HG02610 (cell line): ENCODE results near the gene ESR1.
A peak's percentile ranks its signal among the peaks of the same experiment; 100 is the strongest.
"Not testable (repeated sequence)": the region's sequence is repeated elsewhere in the genome, so short reads cannot be mapped to it uniquely, and the experiment has no call there.

Experiments
- ATAC-seq: cut with Tn5 transposase; IDR thresholded peaks from one replicate; pipeline ENCODE4 v1.9.1; 2021; ENCODE audit warnings: mild to moderate bottlenecking, moderate library complexity; ENCODE audit not compliant: unreplicated experiment

ESR1 gene

DNA sequence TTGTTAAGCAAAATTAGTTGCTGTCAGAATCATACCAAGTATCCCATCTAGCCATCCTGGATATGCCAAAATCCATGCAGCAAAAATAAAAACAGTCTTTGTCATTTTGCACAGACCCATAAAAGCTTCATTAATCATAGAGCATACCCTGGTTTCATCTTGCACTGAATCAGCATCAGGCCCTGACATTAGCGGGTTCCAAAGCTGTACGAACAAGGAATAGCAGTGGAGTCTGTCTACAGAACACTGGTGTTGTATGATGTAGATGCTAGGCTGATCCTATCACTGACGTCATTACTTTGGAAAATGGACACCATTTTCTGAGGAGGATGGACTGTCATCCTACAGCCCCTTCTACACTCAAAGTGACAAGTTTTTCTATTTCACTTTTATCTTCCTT, 315.6 kb downstream of the ESR1 start:
- no peak for ATAC-seq

DNA sequence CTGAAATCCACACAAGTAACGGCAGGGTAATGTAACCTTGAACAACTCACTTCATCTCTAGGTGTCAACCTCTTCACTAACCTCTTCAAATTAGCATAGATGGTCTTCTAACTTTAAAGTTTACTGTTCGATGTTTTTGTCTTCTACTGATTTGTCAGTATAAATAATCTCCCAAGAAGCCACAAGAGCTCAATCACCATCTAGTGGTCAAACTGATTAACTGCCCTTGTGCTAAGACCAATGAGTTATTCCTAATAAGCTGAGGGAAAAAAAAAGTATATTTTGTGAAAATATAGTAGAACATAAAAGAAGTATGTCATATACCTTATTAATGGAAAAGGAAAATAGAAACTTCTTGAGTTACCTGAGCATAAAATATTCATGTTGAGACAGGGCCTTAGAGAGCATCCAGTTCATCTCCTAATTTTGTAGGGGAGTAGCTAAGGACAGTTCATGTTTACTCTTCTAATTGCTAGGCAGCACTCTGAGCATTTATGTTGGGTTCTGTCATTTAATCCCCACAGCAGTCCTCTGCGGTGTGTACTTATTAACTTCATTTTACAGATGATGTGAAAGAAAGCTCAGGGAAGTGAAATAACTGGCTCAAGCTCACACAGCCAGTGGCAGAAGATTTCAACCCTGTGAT, 317.1 kb downstream of the ESR1 start:
- ATAC-seq: peak; percentile 67

DNA sequence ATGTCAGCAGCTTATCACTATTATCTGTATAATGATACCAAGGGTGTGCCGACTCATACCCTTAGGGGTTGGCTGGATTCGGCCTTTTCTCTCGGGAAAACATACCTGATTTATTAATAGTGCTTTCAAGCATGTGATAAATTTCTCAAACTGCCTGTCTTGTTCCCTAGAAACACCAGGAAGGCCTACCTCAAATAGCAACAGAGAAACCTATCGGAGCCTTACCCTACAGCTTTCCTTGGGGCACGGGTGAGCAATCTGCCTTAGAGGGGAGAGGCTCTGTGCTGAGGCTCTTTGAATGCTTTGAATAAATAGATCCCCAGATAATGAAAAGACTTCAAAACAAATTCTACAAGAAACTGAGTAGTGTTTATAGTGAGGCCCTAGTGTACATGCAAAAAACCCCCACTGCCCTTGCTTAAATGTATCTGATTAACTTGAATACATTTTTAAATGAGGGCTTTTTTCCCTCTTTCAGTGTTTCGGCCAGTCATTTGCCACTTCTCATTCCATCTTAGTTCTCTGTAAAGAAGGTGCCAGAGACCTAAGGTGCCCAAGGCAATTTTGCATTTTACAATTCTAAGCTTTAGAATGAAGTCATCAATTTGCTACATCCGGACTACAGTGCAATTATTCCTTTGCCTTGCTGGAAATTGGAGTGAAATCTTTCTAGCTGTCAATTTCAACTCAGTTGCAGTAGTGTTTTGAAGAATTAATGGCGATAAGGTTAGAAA, 320.1 kb downstream of the ESR1 start:
- no peak for ATAC-seq

DNA sequence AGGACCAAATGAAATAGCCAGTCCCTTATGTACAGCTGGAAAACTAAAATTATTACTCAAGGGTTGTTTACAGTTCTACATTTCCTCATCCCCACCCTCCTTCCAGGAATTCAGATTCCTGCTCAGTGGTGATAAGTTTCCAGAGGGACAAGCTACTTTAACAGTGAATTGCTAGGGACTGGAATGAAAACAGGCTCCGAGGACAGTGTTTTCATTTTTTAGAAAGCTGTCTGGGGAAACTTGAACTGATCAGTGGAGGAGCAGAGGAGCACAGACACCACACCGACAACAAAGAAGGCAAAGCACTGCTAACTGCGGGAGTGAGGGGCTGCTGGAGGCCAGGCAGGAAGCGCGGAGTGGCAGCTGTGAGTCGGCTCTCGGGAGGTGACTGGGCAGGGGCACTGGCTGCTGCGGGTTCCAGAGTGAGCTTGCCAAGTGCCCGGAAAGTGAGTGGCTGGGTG, 322.2 kb downstream of the ESR1 start:
- ATAC-seq: no peak

DNA sequence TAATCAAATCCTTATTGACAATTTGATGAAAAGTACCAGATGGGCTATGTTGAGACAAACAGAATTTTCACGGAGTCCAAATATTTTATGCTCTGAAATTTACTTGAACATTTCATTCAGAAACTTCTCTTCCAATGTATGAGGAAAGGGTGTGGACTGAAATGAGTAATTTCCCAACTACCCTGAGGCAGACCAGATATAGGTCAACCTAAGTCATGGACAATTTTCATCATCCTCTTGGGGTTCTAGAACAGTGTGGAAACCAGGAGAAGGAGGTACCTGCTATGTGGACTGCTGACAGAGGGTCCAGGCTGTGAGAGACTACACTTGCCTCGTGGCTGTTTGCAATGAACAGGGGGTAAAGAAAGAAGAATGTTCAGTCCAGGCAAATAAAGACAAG, 323.0 kb downstream of the ESR1 start:
- no peak for ATAC-seq

DNA sequence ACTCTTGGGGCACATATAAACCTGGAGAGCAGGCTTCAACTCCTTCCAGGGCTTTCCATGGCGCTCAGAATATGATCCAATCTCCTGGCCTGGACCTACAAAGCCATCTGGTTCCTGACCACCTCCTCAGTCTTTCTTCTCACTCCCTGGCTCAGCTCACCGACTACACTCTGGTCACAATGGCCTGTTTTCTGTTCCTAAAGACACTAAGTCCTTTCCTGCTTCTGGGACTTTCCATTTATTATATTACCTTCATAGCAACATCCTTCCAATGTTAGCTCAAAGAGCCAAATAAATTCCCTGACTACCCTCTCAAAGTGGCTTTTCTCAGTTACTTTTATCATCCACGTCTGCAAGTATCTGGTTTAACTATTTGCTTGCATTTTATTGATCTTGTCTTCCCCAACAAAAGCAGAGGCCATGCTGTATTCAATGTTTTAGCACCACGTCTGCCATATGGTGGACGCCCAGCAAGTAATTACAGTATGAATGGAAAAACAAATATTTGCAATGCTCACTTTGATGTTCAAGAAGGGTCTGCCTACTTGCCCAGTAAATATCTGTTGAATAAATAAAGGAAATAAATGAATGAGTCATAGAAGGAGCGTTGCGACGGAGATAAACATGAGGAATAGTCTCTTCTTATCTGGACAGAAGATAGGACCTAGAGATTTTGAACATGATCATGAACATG, 328.4 kb downstream of the ESR1 start:
- ATAC-seq: no peak

DNA sequence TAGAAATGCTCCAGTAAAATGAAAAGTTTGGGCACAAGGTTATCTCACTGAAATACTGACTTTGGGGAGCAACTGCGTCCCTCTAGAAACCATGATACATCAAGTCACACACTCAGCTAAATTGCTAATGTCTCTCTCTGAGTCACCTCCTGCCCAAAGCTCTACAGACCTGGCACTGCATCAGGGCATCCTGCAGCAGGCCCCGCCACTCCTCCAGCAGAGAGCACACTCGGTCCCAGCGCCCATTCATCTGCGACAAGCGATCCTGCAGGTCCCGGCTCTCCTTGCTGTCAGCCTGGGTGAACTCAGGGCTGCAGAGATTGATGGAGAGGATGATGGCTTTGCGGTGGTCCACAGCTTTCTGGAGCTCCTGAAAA, 329.0 kb downstream of the ESR1 start:
- ATAC-seq: no peak

DNA sequence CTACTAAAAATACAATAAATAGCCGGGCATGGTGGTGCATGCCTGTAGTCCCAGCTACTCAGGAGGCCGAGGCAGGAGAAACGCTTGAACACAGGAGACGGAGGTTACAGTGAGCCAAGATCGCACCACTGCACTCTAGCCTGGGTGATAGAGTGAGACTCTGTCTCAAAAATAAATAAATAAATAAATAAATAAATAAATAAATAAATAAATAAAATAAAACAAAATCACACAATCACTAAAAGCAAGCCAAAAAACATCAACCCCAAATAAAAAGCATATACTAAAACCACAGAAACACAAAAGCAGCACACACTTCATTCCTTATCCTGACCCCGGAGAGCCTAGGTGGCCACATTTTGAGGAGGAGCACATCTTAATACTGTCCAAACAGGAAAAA, 330.9 kb downstream of the ESR1 start:
- not testable (repeated sequence) for ATAC-seq

DNA sequence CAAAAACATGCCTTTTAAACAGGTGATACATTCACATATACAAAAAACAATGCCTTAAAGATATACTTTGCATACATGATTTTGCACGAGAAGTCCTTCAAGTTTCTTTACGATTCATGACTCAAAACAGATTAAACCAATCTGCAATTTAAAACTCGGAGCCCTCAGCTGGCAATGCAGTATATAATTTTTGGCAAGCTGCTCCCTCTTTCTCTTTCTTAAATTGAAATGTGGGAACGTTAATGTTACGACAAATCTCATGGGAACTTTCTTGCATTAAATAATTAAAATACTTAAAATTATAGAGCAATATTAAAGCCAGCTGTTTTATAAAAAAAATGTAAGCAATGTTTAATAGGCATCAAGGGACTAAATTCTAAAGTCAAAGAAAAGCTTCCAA, 334.6 kb downstream of the ESR1 start:
- no peak for ATAC-seq

DNA sequence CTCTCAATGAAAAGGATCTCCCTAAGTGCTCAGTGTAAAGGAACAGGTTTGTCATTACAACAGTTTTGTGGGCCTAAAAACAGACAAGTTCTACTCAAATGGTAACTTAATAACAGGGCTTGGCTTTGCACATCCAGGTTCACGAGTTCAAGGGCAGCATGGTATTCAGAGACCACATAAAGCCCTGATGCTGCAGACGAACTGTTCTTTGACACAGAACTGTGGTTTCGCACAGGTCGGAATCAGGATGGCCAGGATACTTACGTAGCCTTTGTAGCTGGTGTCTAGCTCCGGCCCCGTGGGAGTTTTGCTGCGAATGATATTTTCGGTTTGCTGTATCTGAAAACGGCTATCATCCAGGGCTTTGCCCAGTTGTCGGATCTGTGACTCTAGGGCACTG, 335.9 kb downstream of the ESR1 start:
- no peak for ATAC-seq

DNA sequence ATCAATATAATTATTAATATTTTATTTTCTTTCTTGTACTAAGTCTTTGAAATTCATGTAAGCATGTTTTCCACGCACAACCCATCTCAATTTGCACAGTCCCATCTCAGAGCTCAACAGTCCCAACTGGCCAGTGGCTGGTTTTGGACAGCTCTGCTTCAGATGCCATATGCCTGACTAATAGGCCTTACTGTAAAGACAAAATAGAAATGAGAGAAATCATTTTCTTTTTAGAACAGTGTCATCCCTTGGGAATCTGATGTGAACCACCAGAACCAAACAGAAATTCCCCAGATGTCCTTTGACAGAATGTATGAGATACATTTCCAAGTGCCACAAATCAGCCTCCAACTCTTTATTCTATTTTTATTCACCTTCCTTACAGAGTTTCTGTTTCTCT, 338.9 kb downstream of the ESR1 start:
- ATAC-seq: no peak

DNA sequence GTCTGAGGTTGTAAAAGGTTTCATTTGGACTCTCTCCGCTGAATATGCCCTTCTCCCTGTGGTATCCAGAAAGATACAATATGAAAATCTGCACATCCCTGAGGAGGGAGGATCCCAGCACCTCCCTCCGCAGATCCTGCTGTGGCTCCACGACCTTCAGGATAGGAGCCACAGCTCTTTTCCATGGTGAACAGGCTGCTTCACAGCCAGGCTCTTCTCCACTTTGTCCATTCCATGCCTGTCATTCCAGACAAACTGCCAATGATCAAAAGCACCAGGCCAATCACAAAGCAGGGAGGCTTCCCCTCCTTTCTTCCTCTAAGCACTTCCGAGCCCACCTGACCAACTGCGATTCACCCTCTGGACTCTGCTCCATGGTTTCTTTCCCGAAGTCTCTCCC, 339.8 kb downstream of the ESR1 start:
- no peak for ATAC-seq

DNA sequence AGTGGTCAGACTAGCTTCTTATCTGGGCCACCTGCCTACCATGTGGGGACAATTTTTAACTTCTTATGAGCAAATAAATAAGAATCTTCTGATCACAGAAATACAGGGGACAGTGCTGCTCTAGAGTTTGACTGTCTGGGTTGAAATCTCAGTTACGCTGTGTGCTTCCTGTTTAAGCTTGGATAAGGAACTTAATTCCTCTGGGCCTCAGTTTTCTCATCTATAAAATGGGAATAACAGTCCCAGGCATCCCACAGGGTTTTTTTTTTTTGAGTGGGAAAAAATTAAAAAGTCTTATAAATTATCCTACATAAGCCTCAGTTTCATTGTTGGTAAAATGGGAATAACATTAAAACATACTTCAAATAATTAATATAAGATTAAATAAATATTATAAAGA, 340.9 kb downstream of the ESR1 start:
- no peak for ATAC-seq

DNA sequence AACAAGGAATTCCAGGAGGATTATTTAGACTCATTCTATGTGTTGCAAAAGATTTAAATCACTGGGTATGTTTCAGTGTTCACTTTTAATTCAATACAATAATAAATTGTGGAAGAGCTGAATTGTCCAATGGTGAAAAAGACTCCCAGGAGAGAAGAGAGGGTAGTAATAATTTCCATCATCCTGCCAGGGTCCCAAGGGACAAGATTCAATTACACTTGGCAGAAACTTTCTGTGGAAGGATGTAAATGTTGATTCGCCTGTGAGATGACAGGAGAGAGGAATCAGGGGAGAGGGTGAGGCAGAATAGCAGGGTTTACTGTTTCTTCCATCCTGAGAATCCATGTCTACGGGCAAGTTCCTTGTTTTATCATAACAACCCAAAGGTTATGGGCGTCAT, 342.7 kb downstream of the ESR1 start:
- ATAC-seq: no peak

DNA sequence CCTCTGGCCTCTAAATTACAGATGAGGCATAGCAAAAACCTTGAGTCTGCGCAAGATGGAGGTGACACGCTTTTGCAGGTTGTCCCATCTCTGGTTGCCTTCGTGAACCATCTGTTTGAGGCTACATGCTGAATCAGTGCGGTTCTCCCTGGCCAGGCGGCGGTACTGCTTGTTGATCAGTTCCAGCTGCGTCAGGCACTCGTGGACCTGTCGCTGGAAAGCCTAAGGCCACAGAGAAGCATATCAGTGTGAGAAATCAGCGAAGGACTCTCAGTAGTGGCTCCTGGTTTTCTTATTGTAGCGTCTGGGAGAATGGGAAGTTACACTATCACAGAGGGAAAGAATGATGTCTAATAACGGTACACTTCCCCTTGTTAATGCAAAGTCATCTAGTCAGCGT, 344.4 kb downstream of the ESR1 start:
- ATAC-seq: no peak

DNA sequence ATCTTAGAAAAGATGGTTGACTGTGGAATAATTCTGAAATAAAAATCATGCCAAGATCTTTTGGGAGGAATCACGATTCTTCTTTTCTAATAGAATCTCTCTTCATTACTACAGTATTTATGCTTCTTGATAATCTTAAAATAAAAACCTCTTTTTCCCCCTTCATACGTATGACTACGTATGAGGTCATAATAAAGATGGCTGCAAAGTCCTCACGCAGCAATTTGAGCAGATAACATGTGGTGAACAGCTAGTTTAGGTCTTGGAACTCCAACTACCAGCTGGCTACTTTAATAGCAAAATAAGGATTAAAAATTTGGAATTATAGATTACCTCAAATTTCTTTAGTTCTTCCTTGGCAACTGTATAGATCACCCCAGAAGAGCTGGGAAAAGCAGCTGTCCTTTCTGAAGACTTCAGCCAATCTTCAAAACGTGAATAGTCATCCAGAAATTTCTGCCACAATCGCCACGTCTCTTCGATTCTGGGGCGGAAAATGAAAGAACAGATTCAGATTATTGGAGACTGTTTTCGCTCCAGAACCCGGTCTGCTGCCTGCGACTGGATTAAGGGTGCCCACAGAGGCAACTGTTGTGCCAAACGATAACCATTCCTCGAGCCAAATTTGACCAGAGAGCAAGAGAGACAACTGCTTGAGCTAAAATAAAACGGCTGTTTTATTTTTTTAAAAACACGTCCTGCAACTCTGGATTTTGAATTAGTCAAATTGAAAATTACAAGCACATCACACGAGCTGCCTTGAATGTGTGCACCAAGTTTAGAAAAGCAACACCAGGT, 347.3 kb downstream of the ESR1 start:
- ATAC-seq: no peak

DNA sequence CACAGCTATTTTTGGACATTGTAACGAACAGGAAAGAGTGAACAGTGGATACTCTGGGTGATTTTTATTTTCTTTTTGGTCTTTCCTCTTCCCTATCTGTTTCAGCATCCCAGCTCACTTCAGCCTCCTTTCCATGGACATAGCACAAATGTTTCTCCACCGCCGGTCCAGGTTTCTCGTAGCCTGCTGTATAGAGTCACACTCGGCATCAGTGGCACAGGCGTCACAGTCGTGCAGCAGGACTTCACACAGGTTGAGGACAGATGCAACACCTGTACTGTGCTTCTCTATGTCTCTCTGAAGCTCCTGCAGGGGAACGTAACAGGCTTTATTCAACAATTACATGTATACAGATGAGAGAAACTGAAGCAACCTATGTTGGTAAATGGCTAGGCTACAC, 348.3 kb downstream of the ESR1 start:
- no peak for ATAC-seq

DNA sequence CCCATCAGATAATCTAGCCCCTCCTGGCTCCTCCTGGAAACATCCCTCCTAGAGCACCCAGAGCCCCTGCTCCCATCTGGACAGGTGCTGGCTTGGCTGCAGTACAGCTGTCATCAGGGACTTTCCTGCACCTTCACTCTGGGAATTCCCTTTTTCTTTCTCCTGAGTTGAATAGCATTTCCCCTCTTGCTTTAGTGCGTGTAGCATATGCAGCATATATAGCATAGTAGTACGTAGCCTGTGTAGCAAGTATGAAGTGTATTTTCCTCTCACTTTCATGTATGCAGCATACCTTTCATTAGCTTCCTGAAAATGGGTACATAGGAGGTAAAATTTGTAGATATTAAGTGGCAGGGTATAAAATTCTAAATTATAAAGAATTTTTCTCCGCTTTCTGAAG, 352.9 kb downstream of the ESR1 start:
- peak; percentile 99 for ATAC-seq

DNA sequence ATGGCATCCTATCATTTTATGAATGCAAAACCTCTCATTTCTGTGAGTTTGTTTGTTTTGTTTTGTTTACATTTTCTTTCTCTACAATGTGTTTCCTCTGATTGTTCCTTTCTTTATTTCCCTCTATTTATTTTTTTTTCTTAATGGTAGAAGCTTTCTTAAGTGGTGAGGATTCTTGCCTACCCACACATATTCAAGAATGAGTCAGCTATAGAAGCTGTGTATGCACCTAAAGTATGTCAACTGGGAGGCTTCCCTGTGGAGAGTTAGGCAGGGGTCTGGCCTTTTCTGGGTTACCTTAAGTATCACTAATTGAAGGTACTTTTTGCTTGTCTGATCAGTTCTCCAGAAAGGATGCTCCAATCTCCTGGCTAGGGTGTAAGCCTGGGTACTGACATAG, 354.0 kb downstream of the ESR1 start:
- ATAC-seq: peak; percentile 52

DNA sequence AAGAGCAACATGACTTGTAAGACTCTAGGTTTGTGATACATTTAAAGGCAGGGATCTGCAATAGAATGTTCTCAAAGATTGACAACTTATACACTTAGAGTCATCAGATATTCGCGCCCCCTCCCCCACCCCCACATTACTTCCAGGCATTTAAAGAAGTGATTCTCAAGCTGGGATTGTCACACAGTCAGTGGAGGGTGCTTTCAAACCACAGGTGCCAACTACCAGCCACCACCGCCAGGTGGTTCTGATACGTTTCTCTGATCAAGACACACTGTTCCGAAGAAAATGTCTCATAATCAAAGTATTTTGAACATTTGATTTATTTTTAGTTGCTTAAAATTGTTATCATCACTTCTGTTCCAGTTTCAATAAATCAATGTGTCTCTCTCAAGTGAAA, 357.5 kb downstream of the ESR1 start:
- no peak for ATAC-seq

DNA sequence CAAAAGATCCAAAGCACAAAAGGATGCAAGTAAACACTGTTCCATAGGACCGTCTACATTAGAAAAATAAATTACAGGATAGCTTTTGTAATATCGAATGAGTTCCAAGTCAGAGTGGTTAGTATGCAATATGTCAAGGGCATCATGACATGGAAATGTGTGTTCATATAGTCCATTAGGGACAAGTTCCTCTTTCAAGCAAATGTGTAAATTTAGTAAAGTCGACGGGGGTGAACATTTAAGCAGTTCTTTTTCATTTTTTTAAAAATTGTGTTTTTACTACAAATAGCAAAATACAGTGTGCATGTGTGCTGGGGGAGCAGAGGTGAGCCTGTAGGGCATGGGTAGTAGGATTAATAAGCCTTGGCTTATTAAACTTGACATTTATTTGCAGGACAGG, 359.0 kb downstream of the ESR1 start:
- ATAC-seq: no peak
